Vagina (tissue), 2 donors: Measurements from ENCODE around the gene MRPL54. TPM values are rescaled to one million over a fixed set of nuclear protein-coding genes. Genes with fewer than 3 reads are reported as not detected.

ENCODE experiments used
- DNase-seq, 2 donors: peaks; one replicate each; pipeline ENCODE4 v3.0.0-alpha.2; 2017; ENCODE audit errors: extremely low spot score in 2 of 2
- H3K27ac ChIP-seq: fragments of 200-600 bp; sonication (generic); one replicate; pipeline ENCODE4 v1.5.1; 2019
- H3K27me3 ChIP-seq: fragments of 200-600 bp; sonication (generic); one replicate; pipeline ENCODE4 v1.5.1; 2019
- H3K36me3 ChIP-seq, 2 donors: fragments of 200-600 bp; sonication (generic); one replicate each; pipeline ENCODE4 v1.5.1; 2017 to 2019
- H3K4me1 ChIP-seq: fragments of 200-600 bp; sonication (generic); one replicate; pipeline ENCODE4 v1.5.1; 2019
- H3K4me3 ChIP-seq, 2 donors: fragments of 200-600 bp; sonication (generic); 1 replicate in 1 of 2; 2 replicates in 1 of 2; pipeline ENCODE4 v1.5.1; 2016 to 2019
- H3K9me3 ChIP-seq: fragments of 200-600 bp; sonication (generic); one replicate; pipeline ENCODE4 v1.5.1; 2019
- POLR2A ChIP-seq, 2 donors: fragments of 450-650 bp; IDR thresholded peaks; one replicate each; pipeline ENCODE4 v1.6.1; 2017; ENCODE audit warnings: antibody characterized with exemption in 2 of 2, mild to moderate bottlenecking in 2 of 2, moderate library complexity in 2 of 2
- POLR2AphosphoS5 ChIP-seq, 2 donors: sonication (generic); formaldehyde crosslinking; IDR thresholded peaks; one replicate each; pipeline ENCODE4 v1.9.0; 2017; ENCODE audit warnings: antibody characterized with exemption in 2 of 2, mild to moderate bottlenecking in 2 of 2, low read depth in 1 of 2; ENCODE audit not compliant: insufficient read depth in 1 of 2
- intact Hi-C: fragments of 100-400 bp; cut with DNase I; formaldehyde crosslinking; loops from one replicate; pipeline ENCODE4 v1.15.1; 2023
- total RNA-seq: library from RNA; depleted of rRNA; stranded (reverse); fragments of >200 nt; gene quantifications from one replicate; pipeline ENCODE4 v1.2.3, GENCODE V29; 2016
- TF ChIP-seq, protein P1 (sequence below), 3 experiments: fragments of 450-650 bp in 2 of 3; fragments of 200-600 bp in 1 of 3; sonication (generic) in 1 of 3; IDR thresholded peaks; one replicate each; pipeline ENCODE4 v1.5.1; 2017 to 2019; ENCODE audit warnings: antibody characterized with exemption in 3 of 3, mild to moderate bottlenecking in 2 of 3, moderate library complexity in 2 of 3

The MRPL54 gene
- total RNA-seq, 1 donor from 2014 or later = 30.4 TPM

DNA sequence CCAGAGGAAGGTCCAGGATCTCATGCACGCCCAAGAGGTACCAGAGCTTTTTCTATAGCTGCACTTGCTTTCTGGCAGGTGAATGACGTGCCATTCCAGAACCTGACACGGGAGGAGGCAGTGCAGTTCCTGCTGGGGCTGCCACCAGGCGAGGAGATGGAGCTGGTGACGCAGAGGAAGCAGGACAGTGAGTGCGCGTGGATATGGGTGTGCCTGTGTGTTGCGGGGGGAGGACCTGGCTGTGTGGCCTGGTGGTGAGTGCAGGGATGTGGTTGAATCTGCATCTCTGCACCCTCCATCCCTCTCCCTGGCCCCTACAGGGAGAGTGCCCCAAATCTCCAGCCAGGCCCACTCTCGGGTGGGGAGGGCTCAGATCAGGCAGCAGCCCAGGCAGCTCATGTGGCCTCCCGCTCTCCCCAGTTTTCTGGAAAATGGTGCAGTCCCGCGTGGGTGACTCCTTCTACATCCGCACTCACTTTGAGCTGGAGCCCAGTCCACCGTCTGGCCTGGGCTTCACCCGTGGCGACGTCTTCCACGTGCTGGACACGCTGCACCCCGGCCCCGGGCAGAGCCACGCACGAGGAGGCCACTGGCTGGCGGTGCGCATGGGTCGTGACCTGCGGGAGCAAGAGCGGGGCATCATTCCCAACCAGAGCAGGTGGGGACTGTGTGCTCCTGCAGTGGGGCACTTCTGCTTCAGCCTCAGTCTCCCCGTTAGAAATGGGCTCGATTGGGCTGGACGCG lies 23.8 kb upstream of the MRPL54 start:
- intact Hi-C loops = no loop called here
- no peaks in the 10 kb centered on the region for H3K27me3 ChIP-seq
- H3K4me1 ChIP-seq = no peaks in the 10 kb centered on the region
- no peaks in the 10 kb centered on the region for H3K36me3 ChIP-seq
- H3K9me3 ChIP-seq = no peaks in the 10 kb centered on the region
- no peak overlapping the region for H3K27ac ChIP-seq
- DNase-seq = no peak
- TF ChIP-seq, protein P1, sequence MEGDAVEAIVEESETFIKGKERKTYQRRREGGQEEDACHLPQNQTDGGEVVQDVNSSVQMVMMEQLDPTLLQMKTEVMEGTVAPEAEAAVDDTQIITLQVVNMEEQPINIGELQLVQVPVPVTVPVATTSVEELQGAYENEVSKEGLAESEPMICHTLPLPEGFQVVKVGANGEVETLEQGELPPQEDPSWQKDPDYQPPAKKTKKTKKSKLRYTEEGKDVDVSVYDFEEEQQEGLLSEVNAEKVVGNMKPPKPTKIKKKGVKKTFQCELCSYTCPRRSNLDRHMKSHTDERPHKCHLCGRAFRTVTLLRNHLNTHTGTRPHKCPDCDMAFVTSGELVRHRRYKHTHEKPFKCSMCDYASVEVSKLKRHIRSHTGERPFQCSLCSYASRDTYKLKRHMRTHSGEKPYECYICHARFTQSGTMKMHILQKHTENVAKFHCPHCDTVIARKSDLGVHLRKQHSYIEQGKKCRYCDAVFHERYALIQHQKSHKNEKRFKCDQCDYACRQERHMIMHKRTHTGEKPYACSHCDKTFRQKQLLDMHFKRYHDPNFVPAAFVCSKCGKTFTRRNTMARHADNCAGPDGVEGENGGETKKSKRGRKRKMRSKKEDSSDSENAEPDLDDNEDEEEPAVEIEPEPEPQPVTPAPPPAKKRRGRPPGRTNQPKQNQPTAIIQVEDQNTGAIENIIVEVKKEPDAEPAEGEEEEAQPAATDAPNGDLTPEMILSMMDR (IDR thresholded peaks at IDR 0.05) = no peak
- TF ChIP-seq POLR2A (IDR thresholded peaks at IDR 0.05) = no peak
- H3K4me3 ChIP-seq = no peak overlapping the region

DNA sequence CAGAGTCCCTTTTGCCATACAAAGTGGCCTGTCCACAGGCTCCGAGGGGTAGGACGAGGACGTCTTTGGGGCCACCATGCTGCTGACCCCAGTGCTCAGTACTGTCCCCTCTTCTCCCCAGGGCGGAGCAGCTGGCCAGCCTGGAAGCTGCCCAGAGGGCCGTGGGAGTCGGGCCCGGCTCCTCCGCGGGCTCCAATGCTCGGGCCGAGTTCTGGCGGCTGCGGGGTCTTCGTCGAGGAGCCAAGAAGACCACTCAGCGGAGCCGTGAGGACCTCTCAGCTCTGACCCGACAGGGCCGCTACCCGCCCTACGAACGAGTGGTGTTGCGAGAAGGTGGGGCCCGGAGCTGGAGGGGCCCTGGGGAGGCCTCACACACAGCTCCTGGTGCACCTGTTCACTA lies 22.1 kb upstream of the MRPL54 start:
- intact Hi-C loops = no loop called here

DNA sequence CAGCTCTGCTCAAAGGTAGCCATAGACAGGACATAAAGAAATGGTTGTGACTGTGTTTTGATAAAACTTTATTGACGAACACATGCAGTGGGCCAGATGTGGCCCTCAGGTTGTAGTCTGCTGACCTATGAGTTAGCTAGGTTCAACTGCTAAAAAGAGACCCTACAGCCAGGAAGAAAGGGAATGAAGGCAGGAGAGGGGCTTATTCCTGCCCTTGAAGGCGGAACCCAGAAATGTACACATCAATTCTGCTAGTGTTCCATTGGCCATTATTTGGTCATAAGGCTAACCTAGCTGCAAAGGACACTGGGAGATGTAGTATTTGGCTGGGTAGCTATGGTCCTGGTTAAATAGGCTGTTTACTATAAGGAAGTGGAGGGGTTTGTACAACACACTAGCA lies 19.0 kb upstream of the MRPL54 start:
- Histone ChIP-seq H3K27ac (no peak overlapping the region), H3K9me3 (no peaks in the 10 kb centered on the region), H3K4me3 (no peak overlapping the region), H3K27me3 (no peaks in the 10 kb centered on the region), H3K36me3 (no peaks in the 10 kb centered on the region), H3K4me1 (no peaks in the 10 kb centered on the region)
- intact Hi-C loops = no loop called here
- DNase-seq = no peak
- TF ChIP-seq POLR2A (IDR thresholded peaks at IDR 0.05) = no peak
- TF ChIP-seq, protein P1 (IDR thresholded peaks at IDR 0.05) = no peak

More for the DNA sequence above, 22.1 kb upstream of the MRPL54 start:
- H3K4me3 ChIP-seq = no peak overlapping the region
- no peaks in the 10 kb centered on the region for H3K27me3 ChIP-seq
- no peaks in the 10 kb centered on the region for H3K36me3 ChIP-seq
- H3K27ac ChIP-seq = no peak overlapping the region
- DNase-seq = no peak
- TF ChIP-seq POLR2AphosphoS5 (IDR thresholded peaks at IDR 0.05; ENCODE audit: insufficient read depth in 1 of 2, low read depth in 1 of 2) = no peak
- no peak for TF ChIP-seq POLR2A (IDR thresholded peaks at IDR 0.05)
- TF ChIP-seq, protein P1 (IDR thresholded peaks at IDR 0.05) = no peak
- H3K9me3 ChIP-seq = no peaks in the 10 kb centered on the region
- no peaks in the 10 kb centered on the region for H3K4me1 ChIP-seq

DNA sequence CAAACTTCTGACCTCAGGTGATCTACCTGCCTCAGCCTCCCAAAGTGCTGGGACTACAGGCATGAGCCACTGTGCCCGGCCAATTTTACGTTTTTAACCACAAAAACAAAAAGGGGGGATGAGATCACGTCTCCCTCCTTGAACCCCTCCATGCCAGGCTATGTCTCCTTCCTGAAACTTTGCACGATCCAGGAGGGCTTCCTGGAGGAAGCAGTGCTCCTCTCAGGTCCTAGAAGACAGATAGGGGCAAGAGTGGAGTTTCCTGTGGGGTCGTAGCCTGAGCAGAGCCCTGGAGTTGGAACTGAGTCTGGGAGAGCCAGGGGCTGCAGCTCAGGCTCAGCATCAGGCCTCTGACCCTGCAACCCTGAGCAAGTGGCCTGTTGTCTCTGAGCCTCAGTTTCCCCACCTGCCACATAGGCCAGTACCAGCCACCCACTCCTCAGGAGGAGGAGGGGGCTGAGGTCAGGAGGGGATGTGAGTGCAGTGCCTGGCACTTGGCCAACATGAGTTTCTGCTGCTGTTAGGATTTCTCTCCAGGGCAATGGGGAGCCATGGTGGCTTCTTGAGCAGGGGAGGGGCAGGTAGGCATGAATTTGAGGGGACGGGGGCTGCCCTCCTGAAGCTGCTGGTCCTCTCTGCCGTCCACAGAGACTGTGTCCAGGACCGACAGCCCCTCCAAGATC lies 17.0 kb upstream of the MRPL54 start:
- no peaks in the 10 kb centered on the region for H3K9me3 ChIP-seq
- no peaks in the 10 kb centered on the region for H3K4me1 ChIP-seq
- no peak for DNase-seq
- H3K4me3 ChIP-seq = no peak overlapping the region
- TF ChIP-seq POLR2A (IDR thresholded peaks at IDR 0.05) (no peak), POLR2AphosphoS5 (IDR thresholded peaks at IDR 0.05; ENCODE audit: insufficient read depth in 1 of 2, low read depth in 1 of 2) (no peak)
- TF ChIP-seq, protein P1 (IDR thresholded peaks at IDR 0.05) = no peak
- H3K27me3 ChIP-seq = no peaks in the 10 kb centered on the region
- peaks cover 0 to 8% of the 10 kb centered on the region in 2 donors for H3K36me3 ChIP-seq
- H3K27ac ChIP-seq = no peak overlapping the region
- intact Hi-C loops = no loop called here
